Loucy (cell line): Measurements from ENCODE around the gene HEG1.

Experiments used
- EZH2phosphoT487 ChIP-seq: fragments of 200-600 bp; IDR thresholded peaks from 2 replicates; pipeline ENCODE4 v1.6.1; 2018; ENCODE audit warnings: antibody characterized with exemption, mild to moderate bottlenecking, moderate library complexity, borderline replicate concordance
- TF ChIP-seq, protein P1 (sequence below): fragments of 200-600 bp; sonication (generic); conservative IDR thresholded peaks from 2 replicates; pipeline ENCODE4 v1.5.1; 2014; ENCODE audit warnings: mild to moderate bottlenecking, antibody characterized with exemption, low read length

DNA sequence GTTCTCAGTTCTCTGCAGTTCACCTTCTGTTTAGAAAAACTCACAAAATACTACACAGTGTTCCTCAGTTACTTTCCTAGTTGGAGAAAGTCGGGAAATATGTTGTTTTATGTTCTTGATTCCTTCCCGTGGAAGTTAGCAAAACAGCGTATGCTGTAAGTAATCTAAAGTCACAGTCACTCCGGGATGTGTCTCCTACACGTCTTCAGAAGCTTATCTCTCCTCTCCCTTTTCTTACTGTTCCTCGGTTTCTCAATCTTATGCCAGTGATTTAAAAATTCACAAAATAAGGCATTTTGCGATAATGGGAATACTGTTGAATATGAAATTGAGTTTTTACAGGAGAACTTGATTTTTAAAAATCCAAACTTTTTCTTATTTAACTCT lies 1.7 kb downstream of the HEG1 start:
- TF ChIP-seq, protein P1, sequence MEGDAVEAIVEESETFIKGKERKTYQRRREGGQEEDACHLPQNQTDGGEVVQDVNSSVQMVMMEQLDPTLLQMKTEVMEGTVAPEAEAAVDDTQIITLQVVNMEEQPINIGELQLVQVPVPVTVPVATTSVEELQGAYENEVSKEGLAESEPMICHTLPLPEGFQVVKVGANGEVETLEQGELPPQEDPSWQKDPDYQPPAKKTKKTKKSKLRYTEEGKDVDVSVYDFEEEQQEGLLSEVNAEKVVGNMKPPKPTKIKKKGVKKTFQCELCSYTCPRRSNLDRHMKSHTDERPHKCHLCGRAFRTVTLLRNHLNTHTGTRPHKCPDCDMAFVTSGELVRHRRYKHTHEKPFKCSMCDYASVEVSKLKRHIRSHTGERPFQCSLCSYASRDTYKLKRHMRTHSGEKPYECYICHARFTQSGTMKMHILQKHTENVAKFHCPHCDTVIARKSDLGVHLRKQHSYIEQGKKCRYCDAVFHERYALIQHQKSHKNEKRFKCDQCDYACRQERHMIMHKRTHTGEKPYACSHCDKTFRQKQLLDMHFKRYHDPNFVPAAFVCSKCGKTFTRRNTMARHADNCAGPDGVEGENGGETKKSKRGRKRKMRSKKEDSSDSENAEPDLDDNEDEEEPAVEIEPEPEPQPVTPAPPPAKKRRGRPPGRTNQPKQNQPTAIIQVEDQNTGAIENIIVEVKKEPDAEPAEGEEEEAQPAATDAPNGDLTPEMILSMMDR = no peak
- no peak for TF ChIP-seq EZH2phosphoT487
